Thyroid gland (tissue), 4 donors: ENCODE results near the gene TBX18. TPM values are rescaled to one million over a fixed set of nuclear protein-coding genes. Genes with fewer than 3 reads are reported as not detected.

ENCODE experiments used
- DNase-seq, 2 donors: peaks; one replicate each; pipeline ENCODE4 v3.0.0-alpha.2; 2019
- H3K27ac ChIP-seq, 3 donors: fragments of 200-600 bp; sonication (generic); 1 replicate in 2 of 3; 2 replicates in 1 of 3; pipeline ENCODE4 v1.5.1; 2016 to 2019; ENCODE audit warnings: mild to moderate bottlenecking in 1 of 3, moderate library complexity in 1 of 3
- H3K27me3 ChIP-seq: fragments of 200-600 bp; sonication (generic); one replicate; pipeline ENCODE4 v1.5.1; 2019
- H3K36me3 ChIP-seq, 2 donors: fragments of 200-600 bp; sonication (generic); one replicate each; pipeline ENCODE4 v1.5.1; 2016 to 2019
- H3K4me1 ChIP-seq, 2 donors: fragments of 200-600 bp; sonication (generic); one replicate each; pipeline ENCODE4 v1.5.1; 2017 to 2019
- H3K4me3 ChIP-seq, 3 donors: fragments of 200-600 bp; sonication (generic); replicated peaks in 1 of 3; 1 replicate in 2 of 3; 2 replicates in 1 of 3; pipeline ENCODE4 v1.5.1; 2016; ENCODE audit warnings: mild to moderate bottlenecking in 1 of 3
- H3K9me3 ChIP-seq: fragments of 200-600 bp; sonication (generic); one replicate; pipeline ENCODE4 v1.5.1; 2017
- POLR2A ChIP-seq, 2 donors: fragments of 450-650 bp; IDR thresholded peaks; one replicate each; pipeline ENCODE4 v1.6.1; 2017; ENCODE audit warnings: antibody characterized with exemption in 2 of 2, mild to moderate bottlenecking in 2 of 2, moderate library complexity in 1 of 2
- whole genome bisulfite sequencing, 2 donors: methylation state at CpG; one replicate each; pipeline ENCODE4 v1.1.5; 2017; 5-methylcytosine and 5-hydroxymethylcytosine counted together
- intact Hi-C: fragments of 100-400 bp; cut with DNase I; formaldehyde crosslinking; loops from one replicate; pipeline ENCODE4 v1.15.1; 2023
- total RNA-seq, 4 donors: library from RNA; depleted of rRNA; stranded (reverse); fragments of >200 nt; gene quantifications; one replicate each; pipeline ENCODE4 v1.2.3, GENCODE V29; 2016
- TF ChIP-seq, protein P1 (sequence below), 6 experiments: fragments of 200-600 bp in 3 of 6; fragments of 450-650 bp in 3 of 6; sonication (generic) in 3 of 6; IDR thresholded peaks; one replicate each; pipeline ENCODE4 v1.5.1; 2016 to 2019; ENCODE audit warnings: antibody characterized with exemption in 6 of 6, mild to moderate bottlenecking in 2 of 6, inconsistent platforms in 1 of 6, moderate library complexity in 1 of 6

The TBX18 gene
- total RNA-seq, 4 donors from 2014 or later, result 1.3 to 7.5 (median 4.9) TPM

DNA sequence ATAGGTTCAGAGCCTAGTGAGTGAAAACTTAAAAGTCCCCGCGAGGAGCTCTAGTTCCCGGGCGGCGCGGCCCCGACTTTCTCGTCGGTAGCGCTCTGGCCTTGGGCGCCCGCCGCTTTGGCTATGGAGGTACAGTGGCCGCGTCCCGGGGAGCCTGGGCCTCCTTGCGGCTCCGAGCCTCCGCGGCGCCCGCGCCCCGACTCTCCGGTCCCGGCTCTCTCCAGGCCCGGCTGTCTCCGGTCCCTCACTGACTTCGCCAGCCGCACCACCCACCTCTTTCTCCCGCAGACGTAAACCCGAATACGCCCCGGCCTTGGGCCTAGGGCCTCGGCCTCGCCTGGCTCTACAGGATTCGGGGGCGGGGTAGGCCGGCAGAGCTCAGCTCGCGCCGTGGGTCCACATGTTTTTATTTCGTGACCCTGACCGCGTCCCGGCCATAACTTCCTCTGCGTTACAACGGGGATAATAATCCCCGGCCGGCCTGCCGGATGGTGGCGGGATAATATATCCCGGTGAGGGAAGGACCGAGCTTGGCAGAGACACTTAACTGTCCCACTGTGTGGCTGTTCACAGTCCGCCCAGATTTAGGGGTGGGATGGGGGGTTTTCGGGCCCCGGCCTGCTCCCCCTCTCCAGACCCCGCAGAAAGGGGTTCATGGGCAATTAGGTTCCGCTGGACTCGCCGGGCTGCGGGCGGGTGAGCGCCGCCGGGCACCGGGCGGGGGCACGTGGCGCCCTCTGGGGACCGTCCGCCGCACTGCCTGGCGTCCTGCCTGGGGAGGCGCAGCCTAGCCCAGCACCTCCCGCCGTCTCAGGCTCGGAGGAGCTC, 10.0 kb upstream of the TBX18 start:
- Histone ChIP-seq H3K27ac (no peak overlapping the region), H3K27me3 (peaks cover 20% of the 10 kb centered on the region), H3K4me3 (peak overlapping the region in 1 of 3 donors; percentile 17), H3K9me3 (no peaks in the 10 kb centered on the region), H3K36me3 (no peaks in the 10 kb centered on the region), H3K4me1 (peaks cover 4 to 13% of the 10 kb centered on the region in 2 donors)
- 1 to 2% methylated on average over 17 to 55 of the region's 79 CpGs for WGBS, 2 donors
- no peak for TF ChIP-seq POLR2A (IDR thresholded peaks at IDR 0.05)
- TF ChIP-seq, protein P1, sequence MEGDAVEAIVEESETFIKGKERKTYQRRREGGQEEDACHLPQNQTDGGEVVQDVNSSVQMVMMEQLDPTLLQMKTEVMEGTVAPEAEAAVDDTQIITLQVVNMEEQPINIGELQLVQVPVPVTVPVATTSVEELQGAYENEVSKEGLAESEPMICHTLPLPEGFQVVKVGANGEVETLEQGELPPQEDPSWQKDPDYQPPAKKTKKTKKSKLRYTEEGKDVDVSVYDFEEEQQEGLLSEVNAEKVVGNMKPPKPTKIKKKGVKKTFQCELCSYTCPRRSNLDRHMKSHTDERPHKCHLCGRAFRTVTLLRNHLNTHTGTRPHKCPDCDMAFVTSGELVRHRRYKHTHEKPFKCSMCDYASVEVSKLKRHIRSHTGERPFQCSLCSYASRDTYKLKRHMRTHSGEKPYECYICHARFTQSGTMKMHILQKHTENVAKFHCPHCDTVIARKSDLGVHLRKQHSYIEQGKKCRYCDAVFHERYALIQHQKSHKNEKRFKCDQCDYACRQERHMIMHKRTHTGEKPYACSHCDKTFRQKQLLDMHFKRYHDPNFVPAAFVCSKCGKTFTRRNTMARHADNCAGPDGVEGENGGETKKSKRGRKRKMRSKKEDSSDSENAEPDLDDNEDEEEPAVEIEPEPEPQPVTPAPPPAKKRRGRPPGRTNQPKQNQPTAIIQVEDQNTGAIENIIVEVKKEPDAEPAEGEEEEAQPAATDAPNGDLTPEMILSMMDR (IDR thresholded peaks at IDR 0.05), result peak in 2 of 6 experiments; percentile 20 to 41
- no peak for DNase-seq
- intact Hi-C loops, result no loop called here

DNA sequence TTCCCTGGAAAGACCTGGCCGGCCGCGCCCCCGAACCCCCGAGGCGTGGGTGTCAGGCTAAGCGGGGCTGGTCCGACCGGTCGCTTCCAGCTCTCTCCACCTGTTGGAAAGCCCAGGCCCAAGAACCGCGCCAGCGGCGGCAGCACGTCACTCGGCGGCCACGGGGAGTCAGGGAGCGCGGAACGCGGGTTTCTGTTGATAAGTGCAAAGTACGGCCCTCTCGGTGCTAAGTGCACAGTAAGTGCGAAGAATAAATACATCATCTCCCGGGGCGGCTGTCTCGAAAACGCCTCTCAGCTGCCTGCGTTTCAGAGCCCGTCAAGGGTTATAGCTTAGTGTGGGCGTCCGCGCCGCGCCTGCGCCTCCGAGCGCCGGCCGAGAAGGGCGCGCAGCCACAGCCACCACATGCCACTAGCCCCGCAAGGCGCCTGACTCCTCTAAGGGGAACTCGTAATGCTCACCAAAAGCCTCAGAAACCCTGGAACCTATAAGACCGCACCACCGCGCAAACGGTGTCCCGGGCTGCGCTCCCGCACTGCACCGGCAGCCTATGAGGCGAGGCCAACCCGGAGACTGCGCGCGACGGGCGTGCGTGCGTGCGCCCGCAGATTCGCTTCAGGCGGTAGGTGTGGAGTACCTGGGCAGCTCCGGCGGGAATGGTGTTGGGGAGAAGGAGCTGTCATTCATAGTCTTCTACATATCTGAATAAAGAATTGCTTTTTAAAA, 9.2 kb upstream of the TBX18 start:
- TF ChIP-seq, protein P1 (IDR thresholded peaks at IDR 0.05), result no peak
- TF ChIP-seq POLR2A (IDR thresholded peaks at IDR 0.05), result no peak
- Histone ChIP-seq H3K9me3 (no peaks in the 10 kb centered on the region), H3K4me3 (peak overlapping the region in 1 of 3 donors; percentile 17), H3K36me3 (no peaks in the 10 kb centered on the region), H3K27me3 (peaks cover 28% of the 10 kb centered on the region), H3K27ac (no peak overlapping the region), H3K4me1 (peaks cover 4 to 13% of the 10 kb centered on the region in 2 donors)
- DNase-seq, result no peak
- WGBS, 2 donors, result 0 to 12% methylated on average over 20 to 64 of the region's 69 CpGs
- intact Hi-C loops, result no loop called here

DNA sequence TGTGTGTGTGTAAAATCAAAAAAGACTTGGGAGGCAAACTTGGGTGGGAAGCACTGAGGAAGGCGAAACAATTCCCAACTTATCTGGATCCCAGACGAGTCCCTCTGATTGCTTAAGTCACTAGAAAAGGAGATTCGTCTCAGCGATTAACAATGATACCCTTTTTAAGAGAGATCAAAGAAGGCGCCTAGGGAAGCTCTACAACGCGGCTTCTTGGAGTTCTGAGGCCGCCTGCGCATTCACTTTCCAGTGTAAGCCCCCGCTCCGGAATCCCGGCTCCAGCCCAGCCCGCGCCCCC, 8.7 kb upstream of the TBX18 start:
- Histone ChIP-seq H3K9me3 (no peaks in the 10 kb centered on the region), H3K4me3 (peak overlapping the region in 1 of 3 donors; percentile 17), H3K4me1 (peaks cover 4 to 13% of the 10 kb centered on the region in 2 donors), H3K27ac (no peak overlapping the region), H3K27me3 (peaks cover 31% of the 10 kb centered on the region), H3K36me3 (no peaks in the 10 kb centered on the region)
- DNase-seq, result no peak
- intact Hi-C loops, result no loop called here
- TF ChIP-seq, protein P1 (IDR thresholded peaks at IDR 0.05), result no peak
- TF ChIP-seq POLR2A (IDR thresholded peaks at IDR 0.05), result no peak
- 3 to 6% methylated on average over 14 of the region's 14 CpGs for WGBS, 2 donors

DNA sequence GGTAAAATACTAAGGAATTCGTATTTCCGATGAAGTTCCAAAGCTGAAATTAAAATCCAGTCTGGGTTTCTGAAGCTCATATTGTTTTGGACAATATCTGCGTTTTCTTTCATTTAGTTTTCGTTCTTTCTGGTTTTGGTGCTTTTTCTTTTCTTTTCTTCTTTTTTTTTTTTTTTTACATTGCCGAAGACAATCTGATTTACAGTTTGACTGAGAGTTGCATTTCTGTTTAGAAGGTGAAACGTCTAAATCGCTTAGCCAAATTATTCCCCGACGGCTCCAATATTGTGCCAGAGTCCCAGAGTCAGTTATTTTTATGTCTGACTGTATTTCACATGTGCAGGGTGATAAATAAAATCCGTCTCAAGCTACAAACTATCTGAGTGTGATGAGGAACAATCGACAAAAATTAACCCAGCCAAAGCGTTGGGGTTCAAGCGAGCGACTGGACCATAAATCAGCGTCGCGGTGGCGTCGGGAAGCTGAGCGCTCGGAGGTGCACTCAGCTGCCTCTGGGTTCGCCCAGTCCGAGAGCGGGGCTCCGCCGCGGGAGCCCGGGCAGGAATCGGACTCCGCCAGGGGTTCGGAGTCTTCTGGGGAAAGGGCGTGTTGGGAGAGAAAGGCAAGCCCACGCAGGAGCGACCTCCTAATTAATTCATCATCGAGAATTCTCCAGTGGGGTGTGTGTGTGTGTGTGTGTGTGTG, 8.2 kb upstream of the TBX18 start:
- H3K27me3 ChIP-seq, result peaks cover 35% of the 10 kb centered on the region
- 9 to 15% methylated on average over 26 to 28 of the region's 35 CpGs for whole genome bisulfite sequencing, 2 donors
- TF ChIP-seq, protein P1 (IDR thresholded peaks at IDR 0.05), result no peak
- no peak for TF ChIP-seq POLR2A (IDR thresholded peaks at IDR 0.05)
- DNase-seq, result no peak
- peaks cover 4 to 13% of the 10 kb centered on the region in 2 donors for H3K4me1 ChIP-seq
- H3K36me3 ChIP-seq, result no peaks in the 10 kb centered on the region
- H3K9me3 ChIP-seq, result no peaks in the 10 kb centered on the region
- intact Hi-C loops, result no loop called here
- H3K4me3 ChIP-seq, result no peak overlapping the region
- H3K27ac ChIP-seq, result no peak overlapping the region
